Esophagus (tissue), 2 donors: ENCODE data around the gene TCF25. TPM values are rescaled to one million over a fixed set of nuclear protein-coding genes. Genes with fewer than 3 reads are reported as not detected.

Experiments
- H3K27ac ChIP-seq, 2 donors: one replicate each; pipeline ENCODE4 v1.5.1; 2013; ENCODE audit warnings: low read depth in 2 of 2, mild to moderate bottlenecking in 2 of 2, inconsistent platforms in 1 of 2, low read length in 1 of 2, moderate library complexity in 1 of 2
- H3K27me3 ChIP-seq, 2 donors: one replicate each; pipeline ENCODE4 v1.6.1; 2013; ENCODE audit warnings: low read length in 2 of 2, control low read depth in 1 of 2, mild to moderate bottlenecking in 1 of 2; ENCODE audit not compliant: insufficient read depth in 2 of 2, control insufficient read depth in 1 of 2
- H3K36me3 ChIP-seq, 2 donors: one replicate each; pipeline ENCODE4 v1.6.1; 2013; ENCODE audit warnings: low read length in 1 of 2; ENCODE audit not compliant: control insufficient read depth in 2 of 2, insufficient read depth in 2 of 2
- H3K4me1 ChIP-seq, 2 donors: one replicate each; pipeline ENCODE4 v1.6.1; 2013; ENCODE audit warnings: low read length in 1 of 2; ENCODE audit not compliant: control insufficient read depth in 2 of 2, insufficient read depth in 2 of 2
- H3K4me3 ChIP-seq, 2 donors: one replicate each; pipeline ENCODE4 v1.5.1; 2013; ENCODE audit warnings: low read length in 2 of 2, mild to moderate bottlenecking in 2 of 2, low read depth in 1 of 2, moderate library complexity in 1 of 2
- H3K9me3 ChIP-seq, 2 donors: one replicate each; pipeline ENCODE4 v1.6.1; 2013; ENCODE audit warnings: mild to moderate bottlenecking in 2 of 2, low read depth in 1 of 2, low read length in 1 of 2, moderate library complexity in 1 of 2; ENCODE audit not compliant: control insufficient read depth in 2 of 2, insufficient read depth in 1 of 2
- WGBS, 2 donors: extraction: QIAGEN DNeasy Blood & Tissue Kit; methylation state at CpG; one replicate each; pipeline ENCODE4 v1.1.7; 2013; 5-methylcytosine and 5-hydroxymethylcytosine counted together
- polyA plus RNA-seq, 2 donors: library from polyadenylated mRNA; stranded (reverse); fragments of 200-250 nt; gene quantifications; one replicate each; pipeline ENCODE4 v1.2.3, GENCODE V29; 2013
- donor health status: healthy with polysubstance abuse.
- donor health status: Bipolar disorder and iron deficiency.

The TCF25 gene
- polyA plus RNA-seq, 2 donors, result 76.3 to 83.2 TPM

GRCh38 chr16:89960966-89961365, 87.6 kb downstream of the TCF25 start:
- Histone ChIP-seq H3K27ac (no peak overlapping the region), H3K36me3 (peaks cover 0 to 51% of the 10 kb centered on the region in 2 donors), H3K27me3 (no peaks in the 10 kb centered on the region), H3K9me3 (no peaks in the 10 kb centered on the region), H3K4me3 (no peak overlapping the region), H3K4me1 (no peaks in the 10 kb centered on the region)
- WGBS, 2 donors, result 81 to 89% methylated on average over 13 of the region's 13 CpGs

Other genes with a start within 250 kb of the TCF25 start
- 10 to 100 TPM; 58.8 to 71.9 TPM for gene CHMP1A, start 215.9 kb upstream of the TCF25 start, polyA plus RNA-seq
- gene SPATA33, start 215.8 kb upstream of the TCF25 start, polyA plus RNA-seq, result 1 to 10 TPM; 3.5 to 5.4 TPM
- gene CDK10, start 186.9 kb upstream of the TCF25 start, polyA plus RNA-seq, result 10 to 100 TPM; 49.2 to 88.8 TPM
- 1 to 10 TPM; 4.8 to 6.5 TPM for gene SPATA2L, start 171.9 kb upstream of the TCF25 start, polyA plus RNA-seq
- 10 to 100 TPM; 26.4 to 37.5 TPM for gene VPS9D1, start 152.7 kb upstream of the TCF25 start, polyA plus RNA-seq
- gene ZNF276, start 152.1 kb upstream of the TCF25 start, polyA plus RNA-seq, result 10 to 100 TPM; 23.2 to 42.3 TPM
- gene FANCA, start 56.9 kb upstream of the TCF25 start, polyA plus RNA-seq, result 10 to 100 TPM in 1 of 2 donors, 1 to 10 TPM in 1; 9.9 to 18.6 TPM
- 1 to 10 TPM; 3.6 to 6.4 TPM for gene SPIRE2, start 45.1 kb upstream of the TCF25 start, polyA plus RNA-seq
- 1 to 10 TPM; 1.3 to 3.3 TPM for gene MC1R, start 45.3 kb downstream of the TCF25 start, polyA plus RNA-seq
- gene TUBB3, start 49.8 kb downstream of the TCF25 start, polyA plus RNA-seq, result 1 to 10 TPM in 1 of 2 donors, under 1 TPM in 1; 0.16 to 1.5 TPM
- gene DEF8, start 75.2 kb downstream of the TCF25 start, polyA plus RNA-seq, result 10 to 100 TPM; 47.0 to 47.2 TPM
- gene DBNDD1, start 145.9 kb downstream of the TCF25 start, polyA plus RNA-seq, result 10 to 100 TPM; 17.9 TPM
- not detected for gene PRDM7, start 203.7 kb downstream of the TCF25 start, polyA plus RNA-seq